NCI-H187 treated with DMSO at 0.1 percent for 48 hours (cell line): ENCODE data around the gene NPM1.
A peak's percentile ranks its signal among the peaks of the same experiment; 100 is the strongest.
"Not testable (repeated sequence)": the region's sequence is repeated elsewhere in the genome, so short reads cannot be mapped to it uniquely, and the experiment has no call there.

Experiments
- DNase-seq: peaks from one replicate; lab custom pipeline; 2025; lab: John Stamatoyannopoulos, UW

Gene NPM1, protein sequence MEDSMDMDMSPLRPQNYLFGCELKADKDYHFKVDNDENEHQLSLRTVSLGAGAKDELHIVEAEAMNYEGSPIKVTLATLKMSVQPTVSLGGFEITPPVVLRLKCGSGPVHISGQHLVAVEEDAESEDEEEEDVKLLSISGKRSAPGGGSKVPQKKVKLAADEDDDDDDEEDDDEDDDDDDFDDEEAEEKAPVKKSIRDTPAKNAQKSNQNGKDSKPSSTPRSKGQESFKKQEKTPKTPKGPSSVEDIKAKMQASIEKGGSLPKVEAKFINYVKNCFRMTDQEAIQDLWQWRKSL

DNA sequence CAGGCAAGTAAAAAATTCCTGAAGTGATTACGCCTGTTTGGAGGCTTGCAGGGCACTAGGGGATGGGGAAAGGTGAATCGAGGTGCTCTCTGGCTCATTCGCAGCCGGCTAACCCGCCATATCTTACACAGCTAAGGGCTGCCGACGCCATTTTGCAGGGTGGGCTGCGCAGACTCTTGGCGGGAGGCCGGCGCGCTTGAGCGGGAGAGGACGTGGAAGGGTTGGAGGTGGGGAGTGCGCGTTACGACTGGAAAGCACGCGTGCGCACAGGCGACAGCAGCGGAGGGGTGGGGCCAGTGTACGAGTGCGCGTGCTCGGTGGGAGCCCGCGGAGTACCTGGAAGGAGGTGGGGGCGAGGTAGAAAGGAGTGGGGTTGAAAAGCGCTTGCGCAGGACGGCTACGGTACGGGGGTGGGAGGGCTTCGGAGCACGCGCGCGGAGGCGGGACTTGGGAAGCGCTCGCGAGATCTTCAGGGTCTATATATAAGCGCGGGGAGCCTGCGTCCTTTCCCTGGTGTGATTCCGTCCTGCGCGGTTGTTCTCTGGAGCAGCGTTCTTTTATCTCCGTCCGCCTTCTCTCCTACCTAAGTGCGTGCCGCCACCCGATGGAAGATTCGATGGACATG is at the start of gene NPM1:
TSS of gene NPM1 (plus strand) at position 505 of the 625 bp plus-strand sequence. CDS start at position 605, 100 bp downstream.
- DNase-seq: peak; percentile 94

- no peak for DNase-seq
These were observed 47.6 kb upstream of the NPM1 start for GRCh38 chr5:171340042-171340441.

GRCh38 chr5:171340491-171340890 is 47.2 kb upstream of the NPM1 start:
- no peak for DNase-seq

- peak; percentile 2 for DNase-seq
These were observed 45.1 kb upstream of the NPM1 start for GRCh38 chr5:171342362-171343111.

DNA sequence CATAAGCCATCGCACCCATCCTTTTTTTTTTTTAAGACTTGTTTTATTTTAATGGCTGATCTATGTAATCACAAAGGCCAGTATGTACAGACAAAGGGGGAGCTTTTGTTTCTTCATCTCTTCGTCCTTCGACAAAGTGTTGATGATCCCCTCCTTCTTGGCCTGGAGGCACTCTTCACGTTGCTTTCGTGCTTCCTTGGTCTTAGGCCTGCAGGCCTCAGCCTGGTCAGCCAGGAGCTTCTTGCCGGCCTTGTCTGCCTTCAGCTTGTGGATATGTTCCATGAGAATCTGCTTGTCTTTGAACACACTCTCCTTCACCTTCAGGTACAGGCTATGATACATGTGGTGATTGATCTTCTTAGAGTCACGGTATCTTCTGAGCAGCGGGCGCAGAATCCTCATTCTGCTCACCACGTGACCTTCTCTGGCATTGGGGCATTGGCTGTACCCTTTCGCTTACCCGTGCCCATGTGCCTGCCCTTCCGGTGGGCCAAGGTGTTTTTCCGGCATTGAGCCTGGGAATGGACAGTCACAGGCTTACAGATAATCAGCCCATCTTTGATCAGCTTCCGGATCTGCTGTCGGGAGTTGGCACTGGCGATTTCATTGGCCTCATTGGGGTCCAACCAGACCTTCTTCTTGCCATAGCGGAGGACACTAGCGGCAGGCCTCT is 42.6 kb upstream of the NPM1 start:
- DNase-seq: no peak

DNA sequence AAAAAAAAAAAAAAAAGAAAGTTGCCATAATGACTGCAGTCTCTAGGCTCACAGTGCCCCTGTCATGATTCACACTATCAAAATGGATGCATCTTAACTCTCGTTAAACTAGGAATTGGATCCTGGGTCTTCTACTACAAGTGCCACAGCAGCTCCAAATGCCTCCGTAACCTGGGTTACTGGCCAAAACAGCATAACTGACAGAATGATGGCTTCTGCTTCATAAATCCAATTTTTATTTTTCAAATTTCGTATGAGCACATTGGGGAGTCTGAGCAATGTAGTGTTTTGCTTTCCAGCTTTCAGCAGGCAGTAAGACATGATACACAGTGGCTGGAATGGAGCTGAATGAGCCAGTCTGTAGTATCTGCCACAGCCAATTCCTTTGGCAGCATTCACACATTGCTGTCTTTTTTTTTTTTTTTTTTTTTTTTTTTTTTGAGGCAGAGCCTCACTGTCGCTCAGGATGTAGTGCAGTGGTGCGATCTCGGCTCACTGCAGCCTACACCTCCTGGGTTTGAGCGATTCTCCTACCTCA is 36.0 kb upstream of the NPM1 start:
- DNase-seq: no peak

GRCh38 chr5:171355302-171355724 is 32.3 kb upstream of the NPM1 start:
- no peak for DNase-seq

DNA sequence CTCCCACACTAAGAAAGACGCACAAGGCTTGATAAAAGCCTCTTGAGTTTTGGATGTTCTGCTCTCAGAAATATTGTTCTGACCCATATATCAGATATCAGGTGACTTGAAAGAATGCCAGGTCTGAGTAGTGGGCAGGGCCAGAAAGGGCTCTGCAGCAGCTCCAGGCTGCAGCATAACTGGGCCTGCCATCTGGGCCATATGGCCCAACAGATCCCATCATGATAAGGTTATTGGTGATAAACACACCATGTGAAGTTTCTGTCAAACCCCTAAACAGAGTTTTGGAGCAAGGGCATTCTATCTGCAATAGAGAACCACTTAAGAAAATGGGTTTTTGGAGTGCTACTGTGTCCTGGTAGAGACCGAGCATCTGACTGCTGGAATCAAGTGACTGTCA is 29.8 kb upstream of the NPM1 start:
- no peak for DNase-seq

GRCh38 chr5:171361151-171361550 is 26.5 kb upstream of the NPM1 start:
- not testable (repeated sequence) for DNase-seq

DNA sequence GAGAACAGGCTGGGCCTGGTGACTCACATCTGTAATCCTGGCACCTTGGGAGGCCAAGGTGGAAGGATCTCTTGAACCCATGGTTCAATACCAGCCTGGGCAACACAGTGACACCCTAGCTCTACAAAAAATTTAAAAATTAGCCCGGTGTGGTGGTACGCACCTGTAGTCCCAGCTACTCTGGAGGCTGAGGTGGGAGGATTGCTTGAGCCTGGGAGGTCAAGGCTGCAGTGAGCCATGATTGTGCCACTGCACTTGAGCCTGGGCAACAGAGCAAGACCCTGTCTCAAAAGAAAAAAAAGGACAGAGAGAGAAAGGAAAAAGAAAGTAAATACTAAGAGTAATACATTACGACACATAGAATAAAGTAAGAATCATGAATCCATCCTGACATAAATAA is 24.4 kb upstream of the NPM1 start:
- not testable (repeated sequence) for DNase-seq

DNA sequence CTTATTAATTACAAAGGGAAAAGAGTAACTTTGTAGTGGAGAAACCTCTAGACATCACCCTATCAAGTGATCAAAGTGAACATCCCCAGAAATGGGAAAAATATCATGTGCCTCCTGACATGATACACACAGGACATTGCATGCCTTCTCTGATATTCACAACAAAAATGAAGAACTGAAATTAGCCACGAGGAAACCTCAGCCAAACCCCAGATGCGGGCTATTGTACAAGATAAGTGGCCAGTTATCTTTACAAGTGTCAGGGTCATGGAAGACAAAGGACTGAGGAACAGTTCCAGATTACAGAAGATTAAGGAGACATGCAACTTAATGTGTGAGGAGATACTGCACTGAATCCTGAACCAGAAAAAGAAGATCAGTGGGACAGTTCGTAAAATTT is 23.8 kb upstream of the NPM1 start:
- no peak for DNase-seq

- DNase-seq: no peak
These were observed 22.3 kb upstream of the NPM1 start for GRCh38 chr5:171365351-171365750.

DNA sequence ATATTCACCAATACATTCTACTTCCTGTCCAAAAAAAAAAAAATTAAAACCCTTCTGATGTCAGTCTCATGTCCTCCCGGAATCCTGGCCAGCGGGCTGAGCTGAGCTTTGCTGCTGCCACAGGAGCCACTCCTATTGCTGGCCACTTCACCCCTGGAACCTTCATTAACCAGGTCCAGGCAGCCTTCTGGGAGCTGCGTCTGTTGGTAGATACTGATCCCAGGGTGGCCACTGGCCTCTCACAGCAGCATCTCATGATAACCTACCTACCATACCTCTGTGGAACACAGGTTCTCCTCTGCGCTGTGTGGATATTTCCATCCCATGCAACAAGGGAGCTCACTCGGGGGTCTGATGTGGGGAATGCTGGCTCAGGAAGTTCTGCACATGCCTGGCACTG is 21.0 kb upstream of the NPM1 start:
- DNase-seq: no peak

DNA sequence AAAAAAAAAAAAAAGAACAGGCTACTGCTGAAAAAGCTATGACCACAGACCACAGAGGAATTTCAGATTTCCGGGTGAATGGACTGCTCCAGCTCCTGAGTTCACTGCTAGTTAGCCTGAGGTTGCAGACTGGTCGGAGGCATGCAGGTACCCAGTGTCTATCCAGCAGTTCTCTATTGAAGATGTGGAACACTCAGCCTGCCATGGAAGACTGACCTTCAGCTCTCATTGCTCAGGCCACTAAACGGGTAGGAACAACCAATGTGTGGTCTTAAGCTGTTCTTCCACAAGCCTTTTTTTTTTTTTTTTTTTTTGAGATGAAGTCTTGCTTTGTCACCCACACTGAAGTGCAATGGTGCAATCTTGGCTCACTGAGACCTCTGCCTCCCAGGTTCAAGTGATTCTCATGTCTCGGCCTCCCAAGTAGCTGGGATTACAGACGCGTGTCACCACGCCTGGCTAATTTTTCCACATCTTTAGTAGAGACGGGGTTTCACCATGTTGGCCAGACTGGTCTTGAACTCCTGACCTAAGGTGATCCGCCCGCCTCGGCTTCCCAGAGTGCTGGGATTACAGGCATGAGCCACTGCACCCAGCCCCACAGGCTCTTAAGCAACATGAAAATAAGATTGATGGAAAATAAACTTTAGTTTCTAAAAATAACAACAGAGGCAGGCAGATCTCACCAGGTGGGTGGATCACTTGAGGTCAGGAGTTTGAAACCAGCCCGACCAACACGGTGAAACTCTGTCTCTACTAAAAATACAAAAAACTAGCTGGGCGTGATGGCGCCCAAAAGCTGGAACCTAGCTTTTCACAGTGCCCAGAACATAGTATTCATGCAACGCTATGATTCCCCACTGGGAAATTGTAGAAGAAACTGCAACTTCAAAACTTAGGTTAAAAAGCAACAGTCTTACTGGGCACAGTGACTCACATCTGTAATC is 20.0 kb upstream of the NPM1 start:
- no peak for DNase-seq

DNA sequence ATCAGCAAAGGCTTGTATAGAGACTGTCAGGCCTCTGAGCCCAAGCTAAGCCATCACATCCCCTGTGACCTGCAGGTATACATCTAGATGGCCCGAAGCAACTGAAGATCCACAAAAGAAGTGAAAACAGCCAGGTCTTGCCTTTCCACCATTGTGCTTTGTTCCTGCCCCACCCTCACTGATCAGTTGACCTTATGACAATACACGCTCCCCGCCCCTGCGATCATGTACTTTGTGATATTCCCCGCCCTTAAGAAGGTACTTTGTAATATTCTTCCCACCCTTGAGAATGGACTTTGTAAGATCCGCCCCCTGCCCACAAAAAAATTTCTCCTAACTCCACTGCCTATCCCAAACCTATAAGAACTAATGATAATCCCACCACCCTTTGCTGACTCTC is 18.6 kb upstream of the NPM1 start:
- no peak for DNase-seq

GRCh38 chr5:171369898-171370297 is 17.8 kb upstream of the NPM1 start:
- DNase-seq: no peak

- not testable (repeated sequence) for DNase-seq
These were observed 16.8 kb upstream of the NPM1 start for GRCh38 chr5:171370881-171371280.

- DNase-seq: no peak
These were observed 16.3 kb upstream of the NPM1 start for GRCh38 chr5:171371326-171371725.

DNA sequence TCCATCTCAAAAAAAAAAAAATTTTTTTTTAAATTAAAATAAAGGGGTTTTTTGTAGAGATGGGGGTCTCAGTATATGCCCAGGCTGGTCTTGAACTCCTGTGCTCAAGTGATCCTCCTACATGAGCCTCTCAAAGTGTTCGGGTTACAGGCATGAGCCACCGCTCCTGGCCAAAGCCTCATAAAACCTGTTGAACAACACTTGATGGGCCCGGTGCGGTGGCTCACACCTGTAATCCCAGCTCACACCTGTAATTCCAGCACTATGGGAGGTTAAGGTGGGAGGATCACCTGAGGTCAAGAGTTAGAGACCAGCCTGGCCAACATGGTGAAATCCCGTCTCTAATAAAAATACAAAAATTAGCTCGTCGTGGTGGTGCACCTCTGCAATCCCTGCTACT is 7.7 kb upstream of the NPM1 start:
- DNase-seq: no peak

DNA sequence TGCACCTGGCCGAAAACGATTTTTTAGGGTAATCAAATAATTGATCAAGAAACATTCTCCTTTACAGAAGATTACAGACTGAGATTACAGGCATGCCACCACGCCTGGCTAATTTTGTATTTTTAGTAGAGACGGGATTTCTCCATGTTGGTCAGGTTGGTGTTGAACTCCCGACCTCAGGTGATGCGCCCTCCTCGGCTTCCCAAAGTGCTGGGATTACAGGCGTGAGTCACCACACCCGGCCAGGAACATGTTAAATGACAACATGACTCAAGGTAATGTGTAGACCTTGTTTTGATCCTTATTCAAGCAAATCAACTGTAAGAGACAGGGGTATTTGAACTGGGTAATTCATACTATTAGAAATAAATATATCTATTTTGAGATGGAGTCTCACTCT is 3.2 kb upstream of the NPM1 start:
- not testable (repeated sequence) for DNase-seq

GRCh38 chr5:171384999-171385398 is 2.6 kb upstream of the NPM1 start:
- DNase-seq: not testable (repeated sequence)
